T-helper 2 cell (primary cell): ENCODE results near the gene THSD8.

Experiments
- DNase-seq, 5 experiments: peaks; one replicate each; pipeline versions ENCODE4 v3.0.0 to v3.0.0-alpha.2; 2012 to 2022

Gene THSD8

GRCh38 chr19:12779162-12779993 lies 22.5 kb upstream of the THSD8 start:
- no peak for DNase-seq

GRCh38 chr19:12782174-12782423 lies 19.8 kb upstream of the THSD8 start:
- no peak for DNase-seq

- peak; percentile 75 to 99 (median 95) for DNase-seq
These were observed 19.2 kb upstream of the THSD8 start for GRCh38 chr19:12782424-12783290.

GRCh38 chr19:12783291-12783848 lies 18.5 kb upstream of the THSD8 start:
- DNase-seq: peak in 1 of 5 experiments; percentile 88

- peak in 1 of 5 experiments; percentile 50 for DNase-seq
These were observed 17.9 kb upstream of the THSD8 start for GRCh38 chr19:12783849-12784393.

GRCh38 chr19:12784394-12784870 lies 17.4 kb upstream of the THSD8 start:
- DNase-seq: peak in 1 of 5 experiments; percentile 86

GRCh38 chr19:12784871-12785430 lies 16.9 kb upstream of the THSD8 start:
- DNase-seq: peak in 2 of 5 experiments; percentile 74 to 95

GRCh38 chr19:12785431-12786031 lies 16.3 kb upstream of the THSD8 start:
- DNase-seq: no peak

GRCh38 chr19:12786141-12786870 lies 15.6 kb upstream of the THSD8 start:
- DNase-seq: no peak

- no peak for DNase-seq
These were observed 14.9 kb upstream of the THSD8 start for GRCh38 chr19:12786952-12787351.

- DNase-seq: no peak
These were observed 14.4 kb upstream of the THSD8 start for GRCh38 chr19:12787458-12787857.

GRCh38 chr19:12788042-12788681 lies 13.7 kb upstream of the THSD8 start:
- no peak for DNase-seq

- peak in 3 of 5 experiments; percentile 45 to 63 (median 53) for DNase-seq
These were observed 13.2 kb upstream of the THSD8 start for GRCh38 chr19:12788682-12789097.

- peak in 2 of 5 experiments; percentile 28 to 38 for DNase-seq
These were observed 12.6 kb upstream of the THSD8 start for GRCh38 chr19:12789098-12789903.

- peak; percentile 81 to 98 (median 89) for DNase-seq
These were observed 11.8 kb upstream of the THSD8 start for GRCh38 chr19:12789904-12790619.

GRCh38 chr19:12790628-12791344 lies 11.1 kb upstream of the THSD8 start:
- no peak for DNase-seq

GRCh38 chr19:12791345-12792050 lies 10.4 kb upstream of the THSD8 start, which contains the start of gene JUNB:
Gene JUNB, plus strand, starts transcription at chr19:12791486. Its CDS starts 286 bp downstream, at chr19:12791772.
- DNase-seq: peak; percentile 93 to 98 (median 97)
